Fibroblast of lung (primary cell): ENCODE measurements around the gene PTGIS.

Experiments used
- CTCF ChIP-seq, 2 donors: IDR thresholded peaks in 1 of 2; conservative IDR thresholded peaks in 1 of 2; 1 replicate in 1 of 2; 2 replicates in 1 of 2; pipeline ENCODE4 v1.5.1; 2011 to 2012; ENCODE audit warnings: low read length in 2 of 2, control low read depth in 1 of 2, inconsistent platforms in 1 of 2, low read depth in 1 of 2, mild to moderate bottlenecking in 1 of 2
- EZH2 ChIP-seq: IDR thresholded peaks from 2 replicates; pipeline ENCODE4 v1.5.1; 2012; ENCODE audit warnings: low read length, control low read depth, mild to moderate bottlenecking; ENCODE audit errors: missing control alignments

DNA sequence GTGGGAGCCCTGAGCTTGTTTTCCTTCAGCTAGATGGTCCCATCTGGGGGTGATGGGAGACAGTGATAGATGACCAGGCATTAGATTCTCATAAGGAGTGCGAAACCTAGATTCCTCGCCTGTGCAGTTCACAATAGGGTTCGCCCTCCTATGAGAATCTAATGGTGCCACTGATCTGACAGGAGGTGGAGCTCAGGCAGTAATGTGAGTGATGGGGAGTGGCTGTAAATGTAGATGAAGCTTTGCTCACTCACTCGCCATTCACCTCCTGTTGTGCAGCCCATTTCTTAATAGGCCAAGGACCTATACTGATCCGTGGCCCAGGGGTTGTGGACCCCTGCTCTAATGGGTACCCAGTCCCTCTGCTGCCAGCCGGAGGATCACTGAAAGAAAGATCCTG, 64.8 kb downstream of the PTGIS start:
- no peak for TF ChIP-seq CTCF (conservative IDR thresholded peaks at IDR 0.05 in 1 of 2, IDR thresholded peaks at IDR 0.05 in 1 of 2; ENCODE audit: low read depth in 1 of 2, low read length in 2 of 2)
- no peak for TF ChIP-seq EZH2
